Measurements from ENCODE around the gene GALE.
A peak's percentile ranks its signal among the peaks of the same experiment; 100 is the strongest.
"Not testable (repeated sequence)": the region's sequence is repeated elsewhere in the genome, so short reads cannot be mapped to it uniquely, and the experiment has no call there.

GALE gene

GRCh38 chr1:23791516-23792047 lies 9.0 kb downstream of the GALE start:
- no peak for DNase-seq

- peak; percentile 96 for DNase-seq
Measured at GRCh38 chr1:23790696-23791515, 9.6 kb downstream of the GALE start, which contains the start of gene LYPLA2. LYPLA2 (plus strand) TSS chr1:23791145; CDS start chr1:23792683, 1,538 bp downstream.

- no peak for DNase-seq
Measured at GRCh38 chr1:23788695-23789094, 11.9 kb downstream of the GALE start.

GRCh38 chr1:23787701-23788100 lies 12.9 kb downstream of the GALE start:
- no peak for DNase-seq

- DNase-seq: no peak
Measured at GRCh38 chr1:23784846-23785245, 15.7 kb downstream of the GALE start.

- DNase-seq: not testable (repeated sequence)
Measured at GRCh38 chr1:23783141-23783540, 17.4 kb downstream of the GALE start.

GRCh38 chr1:23779826-23780371 lies 20.7 kb downstream of the GALE start:
- peak; percentile 61 for DNase-seq

- peak; percentile 92 for DNase-seq
Measured at GRCh38 chr1:23777979-23778814, 22.4 kb downstream of the GALE start, which contains the start of gene PITHD1. PITHD1 (plus strand) TSS chr1:23778418; CDS start chr1:23778516, 98 bp downstream.

- no peak for DNase-seq
Measured at GRCh38 chr1:23776217-23776616, 24.3 kb downstream of the GALE start.

GRCh38 chr1:23774174-23774880 lies 26.2 kb downstream of the GALE start:
- DNase-seq: no peak

- DNase-seq: no peak
Measured at GRCh38 chr1:23772854-23773242, 27.7 kb downstream of the GALE start.

GRCh38 chr1:23772049-23772853 lies 28.3 kb downstream of the GALE start:
- peak; percentile 92 for DNase-seq

- DNase-seq: no peak
Measured at GRCh38 chr1:23768733-23769132, 31.8 kb downstream of the GALE start.

- no peak for DNase-seq
Measured at GRCh38 chr1:23763041-23763577, 37.4 kb downstream of the GALE start.

- no peak for DNase-seq
Measured at GRCh38 chr1:23759277-23759676, 41.3 kb downstream of the GALE start.

- DNase-seq: no peak
Measured at GRCh38 chr1:23757812-23758211, 42.7 kb downstream of the GALE start.

GRCh38 chr1:23756676-23757075 lies 43.9 kb downstream of the GALE start:
- DNase-seq: no peak

GRCh38 chr1:23752909-23753308 lies 47.6 kb downstream of the GALE start:
- DNase-seq: no peak

GRCh38 chr1:23751815-23752200 lies 48.7 kb downstream of the GALE start:
- no peak for DNase-seq

GRCh38 chr1:23751050-23751814 lies 49.3 kb downstream of the GALE start:
- peak; percentile 71 for DNase-seq

- peak; percentile 58 for DNase-seq
Measured at GRCh38 chr1:23748016-23748415, 52.5 kb downstream of the GALE start.

Measured in suppressor macrophage treated with lipopolysaccharide for 4 hours (primary cell).